K562 (cell line): ENCODE measurements around the gene FRMD4A.

ENCODE experiments used
- HDAC6 ChIP-seq: IDR thresholded peaks from 2 replicates; pipeline ENCODE4 v1.6.1; 2012; ENCODE audit warnings: low read depth, mild to moderate bottlenecking, control low read depth, inconsistent platforms, low read length, moderate library complexity
- POLR2A ChIP-seq: fragments of 450-650 bp; conservative IDR thresholded peaks from 2 replicates; pipeline ENCODE4 v1.6.1; 2016

GRCh38 chr10:13993673-13994089 is 337.0 kb downstream of the FRMD4A start:
- TF ChIP-seq HDAC6 = no peak
- no peak for TF ChIP-seq POLR2A
